Activated T-helper 17 cell treated with anti-CD3 and anti-CD28 coated beads, Interleukin-2, amount 50 U/mL, for 72 hours (primary cell): ENCODE results near the gene ACER3. TPM values are rescaled to one million over a fixed set of nuclear protein-coding genes. Genes with fewer than 3 reads are reported as not detected.

Experiments used
- ATAC-seq: fragments of 150-1000 bp; cut with Tn5 transposase; replicated peaks from 2 replicates; pipeline ENCODE4 v1.10.0; 2021; ENCODE audit warnings: mild to moderate bottlenecking, moderate library complexity
- H3K27ac Mint-ChIP-seq: one replicate; pipeline ENCODE4 v1.8.0; 2022; ENCODE audit warnings: mixed read lengths
- H3K27me3 Mint-ChIP-seq: one replicate; pipeline ENCODE4 v1.8.0; 2022; ENCODE audit warnings: mixed read lengths
- H3K36me3 Mint-ChIP-seq: one replicate; pipeline ENCODE4 v1.8.0; 2022; ENCODE audit warnings: low read depth, mild to moderate bottlenecking, mixed read lengths
- H3K4me1 Mint-ChIP-seq: one replicate; pipeline ENCODE4 v1.8.0; 2022; ENCODE audit warnings: mixed read lengths
- H3K4me3 Mint-ChIP-seq: one replicate; pipeline ENCODE4 v1.8.0; 2022; ENCODE audit warnings: mild to moderate bottlenecking, mixed read lengths
- H3K9me3 Mint-ChIP-seq: one replicate; pipeline ENCODE4 v1.8.0; 2022; ENCODE audit warnings: mixed read lengths
- total RNA-seq, 2 donors: library from RNA; stranded (reverse); gene quantifications; one replicate each; pipeline ENCODE4 v1.2.3, GENCODE V29; 2022

Gene ACER3
- total RNA-seq, 2 donors from 2014 or later: 13.0 to 17.0 TPM

- peak; percentile 88 for ATAC-seq
- Mint-ChIP-seq H3K27me3 (no peaks in the 10 kb centered on the region), H3K9me3 (no peaks in the 10 kb centered on the region), H3K4me1 (peaks cover 12% of the 10 kb centered on the region), H3K4me3 (no peak overlapping the region), H3K27ac (no peak overlapping the region), H3K36me3 (no peaks in the 10 kb centered on the region)
Measured at GRCh38 chr11:77072851-77073327, 212.2 kb downstream of the ACER3 start.

- Mint-ChIP-seq H3K4me3 (no peak overlapping the region), H3K4me1 (peaks cover 12% of the 10 kb centered on the region), H3K27me3 (no peaks in the 10 kb centered on the region), H3K36me3 (no peaks in the 10 kb centered on the region), H3K9me3 (no peaks in the 10 kb centered on the region), H3K27ac (peak overlapping the region; percentile 22)
- ATAC-seq: peak; percentile 57
Measured at GRCh38 chr11:77073328-77074001, 212.7 kb downstream of the ACER3 start.

- Mint-ChIP-seq H3K36me3 (no peaks in the 10 kb centered on the region), H3K27ac (no peak overlapping the region), H3K9me3 (no peaks in the 10 kb centered on the region), H3K27me3 (no peaks in the 10 kb centered on the region), H3K4me3 (no peak overlapping the region), H3K4me1 (peaks cover 12% of the 10 kb centered on the region)
- no peak for ATAC-seq
Measured at GRCh38 chr11:77074205-77074604, 213.5 kb downstream of the ACER3 start.

- H3K4me3 Mint-ChIP-seq: no peak overlapping the region
- no peaks in the 10 kb centered on the region for H3K9me3 Mint-ChIP-seq
- no peak overlapping the region for H3K27ac Mint-ChIP-seq
- no peak for ATAC-seq
- peaks cover 12% of the 10 kb centered on the region for H3K4me1 Mint-ChIP-seq
- H3K36me3 Mint-ChIP-seq: no peaks in the 10 kb centered on the region
- no peaks in the 10 kb centered on the region for H3K27me3 Mint-ChIP-seq
Measured at GRCh38 chr11:77074626-77075221, 214.0 kb downstream of the ACER3 start.

- no peaks in the 10 kb centered on the region for H3K36me3 Mint-ChIP-seq
- H3K9me3 Mint-ChIP-seq: no peaks in the 10 kb centered on the region
- no peak overlapping the region for H3K4me3 Mint-ChIP-seq
- no peak overlapping the region for H3K27ac Mint-ChIP-seq
- H3K27me3 Mint-ChIP-seq: no peaks in the 10 kb centered on the region
- no peak for ATAC-seq
- H3K4me1 Mint-ChIP-seq: peaks cover 12% of the 10 kb centered on the region
Measured at GRCh38 chr11:77075425-77075905, 214.7 kb downstream of the ACER3 start.

Other genes with a start within 250 kb of the ACER3 start
- gene LRRC32, start 190.2 kb upstream of the ACER3 start, total RNA-seq: 1 to 10 TPM; 4.5 to 5.6 TPM
- 10 to 100 TPM in 1 of 2 donors, 1 to 10 TPM in 1; 3.2 to 45.6 TPM for gene TSKU, start 77.6 kb upstream of the ACER3 start, total RNA-seq
- not detected for gene B3GNT6, start 173.5 kb downstream of the ACER3 start, total RNA-seq
- under 1 TPM; 0.19 to 0.93 TPM for gene CAPN5, start 206.1 kb downstream of the ACER3 start, total RNA-seq
- not detected for gene OMP, start 241.9 kb downstream of the ACER3 start, total RNA-seq